ENCODE data around the gene DRAXIN.
A peak's percentile ranks its signal among the peaks of the same experiment; 100 is the strongest.

DRAXIN gene

GRCh38 chr1:11654137-11654938 is 37.2 kb upstream of the DRAXIN start, which contains the start of the genes FBXO2 and FBXO44:
FBXO2 (minus strand) TSS chr1:11654429; CDS start chr1:11654340, 89 bp downstream.
FBXO44 (plus strand) TSS chr1:11654877; CDS start chr1:11655836, 959 bp downstream.
- Histone ChIP-seq H2AFZ (peak within 1 kb of the TSS; percentile 73), H3K27ac (peak within 1 kb of the TSS; percentile 62), H3K4me1 (no peaks in the 10 kb centered on the region), H3K36me3 (ENCODE audit: control insufficient read depth, insufficient read depth, low read length) (no peaks in the 10 kb centered on the region), H3K4me2 (ENCODE audit: low read length) (peak within 1 kb of the TSS; percentile 87), H3K27me3 (ENCODE audit: control insufficient read depth, insufficient read depth, low read length) (no peaks in the 10 kb centered on the region), H3K9me3 (ENCODE audit: control insufficient read depth, low read length) (no peaks in the 10 kb centered on the region), H3K79me2 (no peaks in the 10 kb centered on the region), H3K9ac (no peak within 1 kb of the TSS), H3K4me3 (ENCODE audit: low read depth, low read length) (peak within 1 kb of the TSS; percentile 65)
- no peak for TF ChIP-seq CTCF (IDR thresholded peaks at IDR 0.05)

GRCh38 chr1:11654939-11655808 is 36.3 kb upstream of the DRAXIN start:
- H2AFZ ChIP-seq = peak overlapping the region; percentile 17
- H3K9ac ChIP-seq = no peak overlapping the region
- H3K4me2 ChIP-seq (ENCODE audit: low read length) = peak overlapping the region; percentile 81
- H3K4me1 ChIP-seq = no peaks in the 10 kb centered on the region
- no peaks in the 10 kb centered on the region for H3K9me3 ChIP-seq (ENCODE audit: control insufficient read depth, low read length)
- no peak for TF ChIP-seq CTCF (IDR thresholded peaks at IDR 0.05)
- H3K79me2 ChIP-seq = no peaks in the 10 kb centered on the region
- no peaks in the 10 kb centered on the region for H3K36me3 ChIP-seq (ENCODE audit: control insufficient read depth, insufficient read depth, low read length)
- no peaks in the 10 kb centered on the region for H3K27me3 ChIP-seq (ENCODE audit: control insufficient read depth, insufficient read depth, low read length)
- no peak overlapping the region for H3K27ac ChIP-seq
- peak overlapping the region; percentile 62 for H3K4me3 ChIP-seq (ENCODE audit: low read depth, low read length)

GRCh38 chr1:11657654-11658053 is 33.9 kb upstream of the DRAXIN start:
- Histone ChIP-seq H3K36me3 (ENCODE audit: control insufficient read depth, insufficient read depth, low read length) (no peaks in the 10 kb centered on the region), H3K4me2 (ENCODE audit: low read length) (no peak overlapping the region), H3K79me2 (no peaks in the 10 kb centered on the region), H3K9me3 (ENCODE audit: control insufficient read depth, low read length) (no peaks in the 10 kb centered on the region), H2AFZ (no peak overlapping the region), H3K27me3 (ENCODE audit: control insufficient read depth, insufficient read depth, low read length) (no peaks in the 10 kb centered on the region), H3K9ac (no peak overlapping the region), H3K27ac (no peak overlapping the region), H3K4me3 (ENCODE audit: low read depth, low read length) (no peak overlapping the region), H3K4me1 (no peaks in the 10 kb centered on the region)
- no peak for TF ChIP-seq CTCF (IDR thresholded peaks at IDR 0.05)

- no peaks in the 10 kb centered on the region for H3K27me3 ChIP-seq (ENCODE audit: control insufficient read depth, insufficient read depth, low read length)
- H3K4me1 ChIP-seq = peaks cover under 1% of the 10 kb centered on the region
Measured at GRCh38 chr1:11658542-11658941, 33.0 kb upstream of the DRAXIN start.

More at GRCh38 chr1:11658542-11658941, 33.0 kb upstream of the DRAXIN start:
- no peak overlapping the region for H2AFZ ChIP-seq
- no peak overlapping the region for H3K4me3 ChIP-seq (ENCODE audit: low read depth, low read length)
- no peaks in the 10 kb centered on the region for H3K36me3 ChIP-seq (ENCODE audit: control insufficient read depth, insufficient read depth, low read length)
- H3K9ac ChIP-seq = no peak overlapping the region
- H3K9me3 ChIP-seq (ENCODE audit: control insufficient read depth, low read length) = no peaks in the 10 kb centered on the region
- no peak for TF ChIP-seq CTCF (IDR thresholded peaks at IDR 0.05)
- no peak overlapping the region for H3K27ac ChIP-seq
- no peaks in the 10 kb centered on the region for H3K79me2 ChIP-seq
- no peak overlapping the region for H3K4me2 ChIP-seq (ENCODE audit: low read length)
